Skeletal muscle cell (primary cell): ENCODE results near the gene ATP23.

Experiments used
- DNase-seq: peaks from one replicate; pipeline ENCODE4 v3.0.0-alpha.2; 2010; ENCODE audit warnings: low read depth
- H3K4me3 ChIP-seq: 2 replicates; pipeline ENCODE4 v1.5.1; 2011; ENCODE audit warnings: low read depth, mild to moderate bottlenecking, control low read depth, low read length, moderate library complexity

The ATP23 gene

GRCh38 chr12:57906821-57907220 lies 34.5 kb upstream of the ATP23 start:
- no peak for DNase-seq
- H3K4me3 ChIP-seq, result no peak overlapping the region

DNA sequence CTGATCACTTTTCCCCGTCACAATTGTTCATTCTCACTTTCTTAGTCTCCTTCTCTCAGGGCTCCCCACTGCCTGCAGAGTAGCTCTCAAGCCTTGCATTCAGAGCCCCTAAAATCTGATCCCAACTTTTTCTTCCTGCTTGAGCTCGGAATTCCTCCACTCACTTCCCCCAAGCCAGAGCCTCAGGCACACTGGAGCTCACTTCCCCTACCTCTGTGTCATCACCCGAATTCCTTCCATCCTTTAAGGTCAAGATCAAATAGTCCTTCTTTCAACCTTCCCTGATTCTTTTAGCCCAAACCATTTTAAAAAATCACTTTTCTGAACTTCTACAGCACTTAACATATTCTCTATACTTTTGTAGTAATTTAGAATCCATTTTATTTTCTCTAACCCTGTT lies 34.1 kb upstream of the ATP23 start:
- H3K4me3 ChIP-seq, result no peak overlapping the region
- no peak for DNase-seq

GRCh38 chr12:57908511-57908910 lies 32.9 kb upstream of the ATP23 start:
- no peak overlapping the region for H3K4me3 ChIP-seq
- no peak for DNase-seq

DNA sequence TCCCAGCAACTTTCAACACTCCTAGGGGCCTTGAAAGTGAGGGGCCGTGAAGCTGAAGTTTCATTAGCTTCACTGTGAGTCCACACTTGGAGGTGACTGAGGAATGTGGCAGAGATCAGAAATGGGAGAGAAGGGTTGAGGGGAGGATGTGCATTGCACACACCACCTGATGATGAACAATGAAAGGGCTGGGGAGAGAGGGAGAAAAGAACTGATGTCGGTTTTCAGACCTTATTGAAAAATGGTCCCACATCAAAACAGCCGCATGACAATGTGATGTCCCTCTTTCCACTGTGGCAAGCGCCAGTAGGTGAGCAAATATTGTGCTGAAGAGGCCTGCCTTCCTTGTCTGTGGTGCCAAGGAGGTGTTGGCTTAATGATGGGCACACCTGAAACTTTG lies 32.3 kb upstream of the ATP23 start:
- DNase-seq, result no peak
- H3K4me3 ChIP-seq, result no peak overlapping the region

- DNase-seq, result no peak
- no peak overlapping the region for H3K4me3 ChIP-seq
Observed at GRCh38 chr12:57909611-57910010, 31.8 kb upstream of the ATP23 start.

DNA sequence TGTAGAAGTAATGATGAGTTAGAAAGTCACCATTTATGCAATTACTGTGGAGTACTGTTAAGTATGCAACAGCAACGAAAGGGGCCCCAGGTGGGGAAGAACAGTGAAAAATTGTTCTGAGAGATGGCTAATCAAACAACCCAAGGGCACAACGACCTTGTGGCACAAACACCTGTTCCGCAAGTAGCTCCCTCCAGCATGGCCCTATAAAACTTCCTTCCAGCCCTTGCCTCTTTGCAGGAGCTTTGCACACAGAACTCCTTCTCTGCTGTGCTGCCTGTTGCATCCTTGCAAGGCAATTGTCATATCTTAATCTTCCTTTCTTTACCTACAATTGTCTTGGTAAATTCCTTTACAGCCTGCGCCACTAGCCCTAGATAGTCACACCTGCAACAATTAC lies 23.2 kb upstream of the ATP23 start:
- DNase-seq, result no peak
- H3K4me3 ChIP-seq, result no peak overlapping the region

- no peak for DNase-seq
- H3K4me3 ChIP-seq, result no peak overlapping the region
Observed at GRCh38 chr12:57927086-57927485, 14.3 kb upstream of the ATP23 start.

- no peak overlapping the region for H3K4me3 ChIP-seq
- no peak for DNase-seq
Observed at GRCh38 chr12:57929092-57929830, 12.1 kb upstream of the ATP23 start.

DNA sequence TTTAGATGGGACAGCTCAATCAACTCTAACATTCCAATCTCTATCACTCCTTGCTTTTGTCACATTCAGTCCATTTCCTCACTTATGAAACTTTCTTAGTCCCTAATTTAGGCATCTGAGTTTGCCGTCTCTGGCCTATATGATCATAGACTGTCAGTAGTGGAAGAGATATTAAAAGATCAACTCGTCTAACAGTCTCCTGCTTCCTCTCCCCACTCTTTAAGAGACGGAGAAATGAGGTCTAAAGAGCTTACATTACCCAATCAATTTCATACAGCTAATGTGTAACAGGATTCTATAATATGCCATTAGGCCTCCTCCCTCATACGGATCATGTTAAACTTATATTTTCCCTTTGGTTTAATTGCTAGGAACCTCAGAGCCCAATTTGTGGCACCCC lies 6.5 kb upstream of the ATP23 start:
- H3K4me3 ChIP-seq, result no peak overlapping the region
- DNase-seq, result no peak

GRCh38 chr12:57935331-57935730 lies 6.0 kb upstream of the ATP23 start:
- no peak for DNase-seq
- H3K4me3 ChIP-seq, result peak overlapping the region; percentile 67

GRCh38 chr12:57935839-57936512 lies 5.4 kb upstream of the ATP23 start:
- DNase-seq, result peak; percentile 67
- peak overlapping the region; percentile 67 for H3K4me3 ChIP-seq

DNA sequence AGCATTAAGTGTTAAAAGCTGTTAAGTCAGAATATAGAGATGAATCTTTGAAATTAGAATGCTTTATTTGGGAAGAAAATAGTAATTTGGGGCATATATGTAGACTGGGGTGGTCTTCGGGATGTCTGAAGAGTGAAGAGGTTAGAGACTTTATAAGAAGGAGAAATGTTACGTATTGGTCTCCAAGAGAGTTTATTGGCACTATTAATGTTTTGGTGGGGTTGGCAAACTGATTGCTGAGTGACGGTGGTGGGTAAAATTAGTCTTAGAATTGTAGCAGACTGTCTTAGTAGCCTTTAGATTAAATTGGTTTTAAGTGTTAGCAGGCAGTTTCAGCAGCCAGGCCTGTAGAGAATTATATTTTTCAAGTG lies 4.9 kb upstream of the ATP23 start:
- H3K4me3 ChIP-seq, result peak overlapping the region; percentile 67
- no peak for DNase-seq

DNA sequence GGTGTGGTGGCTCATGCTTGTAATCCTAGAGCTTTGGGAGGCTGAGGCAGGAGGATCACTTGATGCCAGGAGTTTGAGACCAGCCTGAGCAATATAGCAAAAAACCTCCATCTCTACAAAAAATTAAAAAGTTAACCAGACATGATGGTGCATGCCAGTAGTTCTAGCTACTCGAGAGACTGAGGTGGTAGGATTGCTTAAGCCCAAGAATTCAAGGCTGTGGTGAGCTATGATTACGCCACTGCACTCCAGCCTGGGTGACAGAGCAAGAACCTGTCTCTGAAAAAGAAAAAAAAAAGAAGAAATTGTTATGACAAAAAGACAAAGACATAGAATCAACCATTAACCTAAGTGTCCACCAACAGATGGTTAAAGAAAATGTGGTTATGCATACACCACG lies 2.1 kb upstream of the ATP23 start:
- H3K4me3 ChIP-seq, result no peak overlapping the region
- DNase-seq, result no peak

- H3K4me3 ChIP-seq, result peak overlapping the region; percentile 71
- DNase-seq, result no peak
Observed at GRCh38 chr12:57940052-57940914, 1.1 kb upstream of the ATP23 start.

DNA sequence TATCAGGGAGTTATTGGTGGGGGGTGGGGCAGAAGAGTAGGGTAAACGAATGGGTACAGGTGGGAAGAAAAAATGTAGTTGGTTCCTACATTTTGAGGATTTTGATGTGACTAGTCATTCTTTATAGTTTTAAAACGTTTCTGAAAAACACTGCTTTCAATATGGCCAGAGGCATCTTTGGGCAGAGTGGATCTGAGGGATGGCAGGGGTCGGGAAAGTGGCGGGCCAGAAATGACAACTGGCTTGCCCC lies 527 bp upstream of the ATP23 start:
- peak overlapping the region; percentile 71 for H3K4me3 ChIP-seq
- no peak for DNase-seq

GRCh38 chr12:57943438-57944080 lies 2.2 kb downstream of the ATP23 start:
- H3K4me3 ChIP-seq, result no peak overlapping the region
- DNase-seq, result no peak

- DNase-seq, result no peak
- no peak overlapping the region for H3K4me3 ChIP-seq
Observed at GRCh38 chr12:57944313-57945023, 3.1 kb downstream of the ATP23 start.

DNA sequence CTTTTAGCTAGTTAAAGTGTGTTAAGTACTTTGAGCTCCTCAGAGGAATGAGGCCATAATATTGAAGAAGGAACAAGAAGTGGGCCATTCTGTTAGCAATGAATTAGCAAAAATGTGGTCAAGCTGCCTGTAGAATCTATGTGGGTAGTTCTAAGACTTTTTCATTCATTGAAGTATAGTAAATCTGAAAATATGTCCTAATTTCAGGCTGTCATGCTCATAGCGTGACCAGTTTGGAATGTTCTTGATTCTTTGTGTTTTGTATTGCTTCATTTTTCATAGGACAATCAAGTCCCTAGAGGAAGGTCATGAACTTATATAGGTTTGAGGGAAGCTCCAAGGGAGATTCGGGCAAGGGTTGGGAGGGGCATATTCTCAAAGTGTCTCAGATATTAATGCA lies 11.4 kb downstream of the ATP23 start:
- no peak overlapping the region for H3K4me3 ChIP-seq

GRCh38 chr12:57954768-57955167 lies 13.4 kb downstream of the ATP23 start:
- no peak overlapping the region for H3K4me3 ChIP-seq
- DNase-seq, result no peak

More for the DNA sequence above, 11.4 kb downstream of the ATP23 start:
- no peak for DNase-seq
